NB4 (cell line): Measurements from ENCODE around the gene FBXW4.

Source experiments
- CTCF ChIP-seq: IDR thresholded peaks from one replicate; pipeline ENCODE4 v1.5.1; 2012; ENCODE audit warnings: low read depth, low read length
- POLR2A ChIP-seq: IDR thresholded peaks from 2 replicates; pipeline ENCODE4 v1.6.1; 2011; ENCODE audit warnings: mild to moderate bottlenecking; ENCODE audit not compliant: insufficient read length; ENCODE audit errors: extremely low read depth
- TF ChIP-seq, protein P1 (sequence below): IDR thresholded peaks from 2 replicates; pipeline ENCODE4 v1.6.1; 2011; ENCODE audit warnings: low read depth, low read length

DNA sequence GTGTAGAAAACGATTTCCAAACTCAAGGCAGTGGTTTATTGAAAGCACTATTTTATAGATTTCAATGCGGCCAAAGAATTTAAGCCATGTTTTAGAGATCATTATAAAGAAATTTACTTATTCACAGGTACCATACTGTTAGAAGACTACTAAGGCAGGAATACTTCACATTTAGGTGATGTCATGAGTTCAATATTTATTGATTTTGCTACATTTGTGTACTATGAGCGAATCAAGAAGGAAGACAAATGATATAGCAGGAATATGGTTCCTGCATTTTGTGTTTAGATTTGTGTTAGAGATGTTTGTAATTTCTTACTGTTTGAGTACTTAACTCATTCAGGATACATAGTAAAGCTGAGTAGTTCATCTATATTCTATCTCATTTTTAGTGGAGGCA, 1.7 kb upstream of the FBXW4 start:
- TF ChIP-seq CTCF (no peak), POLR2A (no peak)
- TF ChIP-seq, protein P1, sequence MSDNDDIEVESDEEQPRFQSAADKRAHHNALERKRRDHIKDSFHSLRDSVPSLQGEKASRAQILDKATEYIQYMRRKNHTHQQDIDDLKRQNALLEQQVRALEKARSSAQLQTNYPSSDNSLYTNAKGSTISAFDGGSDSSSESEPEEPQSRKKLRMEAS, result no peak
